ENCODE results near the gene ZMIZ1.

GRCh38 chr10:79245539-79246208 lies 176.9 kb downstream of the ZMIZ1 start:
- TF ChIP-seq SUZ12 (IDR thresholded peaks at IDR 0.05; ENCODE audit: extremely low read depth, insufficient read depth, insufficient read length) (no peak), ZNF274 (IDR thresholded peaks at IDR 0.05; ENCODE audit: low read depth, low read length) (no peak)

Data from NT2/D1 (cell line).